Epithelial cell of proximal tubule (primary cell): Measurements from ENCODE around the gene MKS1. TPM values are rescaled to one million over a fixed set of nuclear protein-coding genes. Genes with fewer than 3 reads are reported as not detected.
A peak's percentile ranks its signal among the peaks of the same experiment; 100 is the strongest.

ENCODE experiments used
- DNase-seq: peaks from one replicate; pipeline ENCODE4 v3.0.0-alpha.2; 2011; ENCODE audit warnings: low read depth
- H3K4me3 ChIP-seq: 2 replicates; pipeline ENCODE4 v1.5.1; 2011; ENCODE audit warnings: low read depth, mild to moderate bottlenecking, low read length
- total RNA-seq: library from RNA; depleted of rRNA; stranded (reverse); fragments of >200 nt; gene quantifications from 2 replicates; pipeline ENCODE4 v1.2.3, GENCODE V29; 2015
- TF ChIP-seq, protein P1 (sequence below): conservative IDR thresholded peaks from 2 replicates; pipeline ENCODE4 v1.5.1; 2012; ENCODE audit warnings: low read depth, mild to moderate bottlenecking, low read length

Gene MKS1
- total RNA-seq, 1 donor from 2014 or later, result 16.1 TPM

DNA sequence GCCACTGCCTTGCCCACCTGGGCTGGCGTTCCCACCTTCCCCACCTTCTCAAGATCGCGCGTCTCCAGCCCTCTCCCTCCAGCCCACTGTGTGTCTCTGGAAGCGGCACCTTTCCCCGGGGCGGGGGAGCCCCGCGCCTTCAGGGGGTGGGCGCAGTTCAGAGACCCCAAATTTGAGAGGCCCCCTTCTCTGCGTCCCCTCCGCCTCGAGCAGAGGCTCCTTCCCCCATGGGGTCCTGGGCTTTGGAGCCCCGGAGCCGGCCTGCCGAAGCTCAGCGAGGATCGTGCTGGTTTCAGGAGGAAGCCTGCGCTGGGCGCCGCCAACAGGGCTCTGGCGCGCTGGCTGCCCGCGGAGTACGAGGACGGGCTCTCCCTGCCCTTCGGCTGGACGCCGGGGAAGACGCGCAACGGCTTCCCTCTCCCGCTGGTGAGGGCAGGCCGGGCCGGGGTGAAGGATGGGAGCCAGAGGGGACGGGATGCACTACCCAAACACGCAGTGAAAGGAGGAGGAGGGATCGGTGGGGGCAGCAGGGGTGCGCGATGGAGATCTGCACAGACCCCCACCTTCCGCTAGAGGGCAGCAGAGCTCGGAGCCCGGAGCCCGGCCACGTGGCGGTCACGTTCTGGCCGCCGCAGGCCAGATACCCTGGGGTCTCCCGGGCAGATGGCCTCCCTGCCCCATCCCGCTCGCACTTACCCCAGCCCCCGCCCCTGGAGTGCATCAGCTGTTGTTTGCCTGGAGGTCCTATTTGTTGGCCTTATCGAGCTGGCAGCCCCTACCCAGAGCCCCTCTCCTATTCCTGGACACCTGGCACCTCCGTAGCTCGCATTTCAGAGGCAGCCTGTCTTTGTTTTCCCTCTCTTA, 30.4 kb upstream of the MKS1 start:
- no peak for DNase-seq
- peak overlapping the region; percentile 54 for H3K4me3 ChIP-seq
- TF ChIP-seq, protein P1, sequence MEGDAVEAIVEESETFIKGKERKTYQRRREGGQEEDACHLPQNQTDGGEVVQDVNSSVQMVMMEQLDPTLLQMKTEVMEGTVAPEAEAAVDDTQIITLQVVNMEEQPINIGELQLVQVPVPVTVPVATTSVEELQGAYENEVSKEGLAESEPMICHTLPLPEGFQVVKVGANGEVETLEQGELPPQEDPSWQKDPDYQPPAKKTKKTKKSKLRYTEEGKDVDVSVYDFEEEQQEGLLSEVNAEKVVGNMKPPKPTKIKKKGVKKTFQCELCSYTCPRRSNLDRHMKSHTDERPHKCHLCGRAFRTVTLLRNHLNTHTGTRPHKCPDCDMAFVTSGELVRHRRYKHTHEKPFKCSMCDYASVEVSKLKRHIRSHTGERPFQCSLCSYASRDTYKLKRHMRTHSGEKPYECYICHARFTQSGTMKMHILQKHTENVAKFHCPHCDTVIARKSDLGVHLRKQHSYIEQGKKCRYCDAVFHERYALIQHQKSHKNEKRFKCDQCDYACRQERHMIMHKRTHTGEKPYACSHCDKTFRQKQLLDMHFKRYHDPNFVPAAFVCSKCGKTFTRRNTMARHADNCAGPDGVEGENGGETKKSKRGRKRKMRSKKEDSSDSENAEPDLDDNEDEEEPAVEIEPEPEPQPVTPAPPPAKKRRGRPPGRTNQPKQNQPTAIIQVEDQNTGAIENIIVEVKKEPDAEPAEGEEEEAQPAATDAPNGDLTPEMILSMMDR, result peak; percentile 79

DNA sequence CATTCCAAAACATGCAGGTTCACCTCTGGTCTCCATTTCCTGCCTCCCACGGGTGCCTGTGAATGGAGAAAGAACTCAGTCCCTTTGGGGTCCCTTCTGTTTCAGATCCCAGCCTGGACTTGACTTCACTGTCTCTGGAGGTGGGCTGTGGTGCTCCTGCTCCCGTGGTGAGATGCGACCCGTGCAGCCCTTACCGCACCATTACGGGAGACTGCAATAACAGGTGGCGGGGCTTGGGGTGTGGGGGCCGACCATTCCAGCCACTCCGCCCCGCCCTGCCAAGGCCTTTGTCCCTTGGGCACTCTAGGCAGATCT, 29.9 kb upstream of the MKS1 start:
- TF ChIP-seq, protein P1, result no peak
- H3K4me3 ChIP-seq, result no peak overlapping the region
- no peak for DNase-seq

DNA sequence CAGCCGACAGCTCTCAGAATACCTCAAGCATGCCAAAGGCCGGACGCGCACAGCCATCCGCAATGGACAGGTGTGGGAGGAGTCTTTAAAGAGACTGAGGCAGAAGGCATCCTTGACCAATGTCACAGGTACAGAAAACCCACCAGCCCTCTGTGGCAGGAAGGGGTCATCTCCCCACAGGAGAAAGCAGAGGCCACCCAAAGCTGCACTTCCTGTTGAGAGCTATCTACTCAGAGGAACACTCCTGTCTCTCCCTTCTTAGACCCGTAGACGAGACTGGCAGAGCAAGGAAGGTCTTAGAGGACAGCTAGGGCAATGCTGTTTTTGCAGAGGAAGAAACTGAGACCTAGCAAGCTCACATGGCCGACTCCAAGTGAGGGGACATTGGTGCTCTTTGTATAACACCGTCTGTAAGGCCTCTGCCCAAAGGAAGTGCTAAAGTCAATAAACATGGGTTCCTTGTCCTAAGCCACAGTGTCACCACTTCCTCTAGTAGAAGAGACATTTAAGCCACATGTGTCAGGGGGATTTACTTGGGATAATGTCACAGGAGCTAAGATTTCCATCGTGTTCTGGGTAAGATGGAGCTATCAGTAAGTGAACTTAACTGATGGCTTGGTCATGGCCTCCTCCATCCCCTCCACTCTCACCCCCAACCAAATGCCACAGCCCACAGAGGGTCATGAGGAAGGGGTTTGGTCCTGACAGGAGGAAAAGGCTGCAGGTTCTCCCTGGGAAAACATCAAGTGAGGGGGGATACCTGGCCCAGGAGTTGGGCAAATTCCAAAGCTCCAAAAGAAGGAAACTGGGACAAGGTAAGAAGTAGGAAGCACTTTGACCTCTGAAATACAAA, 28.7 kb upstream of the MKS1 start:
- DNase-seq, result no peak
- TF ChIP-seq, protein P1, result no peak

DNA sequence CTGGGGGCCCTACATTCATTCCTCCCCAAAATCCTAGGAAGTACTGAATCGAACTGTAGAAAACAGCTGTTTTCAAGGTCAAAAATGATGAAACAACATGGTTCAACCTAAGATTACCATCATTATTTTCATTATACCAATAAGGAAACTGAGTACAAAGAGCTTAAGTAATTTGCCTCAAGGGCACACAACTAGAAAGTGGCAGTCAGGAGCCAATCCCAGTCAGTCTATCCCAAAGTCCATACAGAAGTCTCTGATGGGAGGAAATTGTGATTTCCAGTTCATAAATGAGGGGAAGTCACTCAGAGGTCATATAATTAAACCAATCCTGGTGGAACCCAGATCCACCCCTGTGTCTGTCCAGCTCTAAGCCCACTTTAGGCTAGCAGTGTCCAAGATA, 27.7 kb upstream of the MKS1 start:
- TF ChIP-seq, protein P1, result no peak
- H3K4me3 ChIP-seq, result no peak overlapping the region
- no peak for DNase-seq

More for the DNA sequence above, 28.7 kb upstream of the MKS1 start:
- no peak overlapping the region for H3K4me3 ChIP-seq

DNA sequence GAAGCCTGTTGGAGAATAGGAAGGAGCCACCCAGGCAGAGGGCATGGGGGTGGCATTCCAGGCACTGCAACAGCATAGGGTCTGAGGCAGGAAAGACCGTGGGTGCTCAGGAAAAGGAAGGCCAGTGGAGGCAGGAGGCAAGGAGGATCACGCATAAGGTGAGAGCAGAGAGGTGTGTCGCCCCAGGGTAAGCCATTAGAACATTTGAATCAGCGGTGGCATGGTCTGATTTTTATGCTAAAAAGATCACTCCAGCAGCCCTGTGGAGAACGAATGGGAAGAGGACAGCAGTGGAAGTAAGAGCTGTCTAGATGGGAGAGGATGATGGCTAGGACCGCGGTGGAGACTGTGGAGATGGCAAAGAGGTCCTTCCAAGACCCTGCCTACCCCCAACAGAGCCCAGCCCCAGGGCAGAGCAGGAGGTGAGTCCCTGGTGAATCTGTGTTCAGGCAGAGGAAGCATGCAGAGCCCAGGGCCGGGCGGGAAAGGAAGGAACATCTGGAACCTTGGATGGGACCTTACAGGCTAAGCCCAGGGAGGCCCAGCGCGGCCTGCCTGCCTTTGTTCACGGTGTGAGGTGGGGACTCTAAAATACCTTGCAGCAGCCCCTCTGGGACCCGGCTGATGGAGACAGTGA, 27.2 kb upstream of the MKS1 start:
- TF ChIP-seq, protein P1, result no peak
- H3K4me3 ChIP-seq, result no peak overlapping the region
- DNase-seq, result no peak

DNA sequence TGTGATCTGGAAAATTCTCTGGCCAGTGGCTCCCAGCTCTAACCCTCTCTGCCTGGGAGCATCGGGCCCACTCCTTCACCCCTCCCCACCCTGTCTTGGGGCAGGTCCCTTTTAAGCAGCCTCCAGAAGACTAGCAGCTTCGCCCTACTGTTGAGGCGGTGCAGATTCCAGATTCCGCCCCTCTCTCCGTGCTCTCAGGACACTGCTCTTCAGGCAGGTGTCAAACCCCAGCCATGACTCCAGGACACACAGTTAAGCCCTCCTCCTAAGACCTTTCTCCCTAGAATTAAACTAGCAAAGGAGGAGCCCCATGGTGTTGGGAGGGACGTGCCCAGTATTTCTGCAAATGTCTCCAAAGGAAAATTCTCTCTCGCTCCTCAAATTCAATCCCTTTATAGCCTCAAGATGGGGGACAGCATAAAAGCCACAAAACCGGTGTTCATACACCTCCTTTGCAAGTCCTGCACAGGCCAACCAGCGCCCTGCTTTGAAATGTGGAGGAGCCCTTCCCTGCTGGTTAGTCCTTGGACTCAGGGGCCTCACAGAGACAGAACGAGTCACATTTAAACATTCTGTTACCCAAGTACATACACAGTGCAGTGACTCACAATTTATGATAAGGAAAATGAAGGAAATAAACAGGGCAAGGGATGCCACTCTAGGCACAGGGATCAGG, 26.5 kb upstream of the MKS1 start:
- H3K4me3 ChIP-seq, result no peak overlapping the region
- DNase-seq, result no peak
- TF ChIP-seq, protein P1, result no peak
